HEK293 (cell line): ENCODE measurements around the gene VRK3.

Source experiments
- CTCF ChIA-PET: fragments of 350-600 bp; formaldehyde crosslinking; extraction: SDS; loops from one replicate; lab custom pipeline; 2021; ENCODE audit warnings: antibody characterized with exemption; lab: Yijun Ruan, JAX
- POLR2A ChIA-PET: fragments of 300-600 bp; formaldehyde crosslinking; extraction: SDS; loops from one replicate; lab custom pipeline; 2020; ENCODE audit warnings: antibody characterized with exemption, inconsistent platforms; lab: Yijun Ruan, JAX
- H3K27ac ChIP-seq: fragments of 200-500 bp; sonication (Bioruptor generic); 2 replicates; pipeline ENCODE4 v1.5.1; 2014; ENCODE audit warnings: low read depth, low read length, control low read depth, inconsistent platforms; ENCODE audit errors: extremely low read depth
- H3K36me3 ChIP-seq, 2 experiments: fragments of 200-500 bp in 1 of 2; sonication (Bioruptor generic) in 1 of 2; 1 replicate in 1 of 2; 2 replicates in 1 of 2; pipeline ENCODE4 v1.5.1; 2014 to 2017; ENCODE audit warnings: inconsistent platforms in 2 of 2, low read length in 2 of 2; ENCODE audit not compliant: control insufficient read depth in 2 of 2, insufficient read depth in 1 of 2
- H3K4me1 ChIP-seq: fragments of 200-500 bp; sonication (Bioruptor generic); 2 replicates; pipeline ENCODE4 v1.5.1; 2014; ENCODE audit warnings: mild to moderate bottlenecking, low read length, inconsistent platforms; ENCODE audit not compliant: control insufficient read depth, insufficient read depth
- H3K4me3 ChIP-seq: 2 replicates; pipeline ENCODE4 v1.5.1; 2011; ENCODE audit warnings: low read depth, mild to moderate bottlenecking, control low read depth, low read length, moderate library complexity
- H3K9me3 ChIP-seq: fragments of 200-500 bp; sonication (Bioruptor generic); 2 replicates; pipeline ENCODE4 v1.5.1; 2014; ENCODE audit warnings: low read depth, low read length, inconsistent platforms; ENCODE audit not compliant: control insufficient read depth, insufficient read depth
- ELK4 ChIP-seq: IDR thresholded peaks from 2 replicates; pipeline ENCODE4 v1.6.1; 2011; ENCODE audit warnings: mild to moderate bottlenecking, low read depth, low read length, borderline replicate concordance
- GLIS1 ChIP-seq: fragments of 450-650 bp; formaldehyde crosslinking; IDR thresholded peaks from 2 replicates; pipeline ENCODE4 v1.5.1; 2016; ENCODE audit warnings: missing biosample characterization, missing genetic modification characterization
- OVOL3 ChIP-seq: fragments of 450-650 bp; formaldehyde crosslinking; IDR thresholded peaks from 2 replicates; pipeline ENCODE4 v1.5.1; 2016; ENCODE audit warnings: missing biosample characterization, missing genetic modification characterization
- SCRT2 ChIP-seq: fragments of 450-650 bp; formaldehyde crosslinking; IDR thresholded peaks from 2 replicates; pipeline ENCODE4 v1.5.1; 2016; ENCODE audit warnings: missing biosample characterization, missing genetic modification characterization
- SP2 ChIP-seq: fragments of 450-650 bp; formaldehyde crosslinking; IDR thresholded peaks from 2 replicates; pipeline ENCODE4 v1.5.1; 2016; ENCODE audit warnings: missing biosample characterization, missing genetic modification characterization
- SP3 ChIP-seq: fragments of 450-650 bp; formaldehyde crosslinking; IDR thresholded peaks from 2 replicates; pipeline ENCODE4 v1.5.1; 2016; ENCODE audit warnings: missing biosample characterization, missing genetic modification characterization
- TCF7L2 ChIP-seq: IDR thresholded peaks from 2 replicates; pipeline ENCODE4 v1.6.1; 2011; ENCODE audit warnings: low read depth, mild to moderate bottlenecking, inconsistent platforms, low read length, moderate library complexity, borderline replicate concordance
- YY2 ChIP-seq: fragments of 450-650 bp; formaldehyde crosslinking; IDR thresholded peaks from 2 replicates; pipeline ENCODE4 v1.5.1; 2016; ENCODE audit warnings: missing biosample characterization, missing genetic modification characterization
- ZBTB17 ChIP-seq: fragments of 450-650 bp; formaldehyde crosslinking; IDR thresholded peaks from 2 replicates; pipeline ENCODE4 v1.5.1; 2016; ENCODE audit warnings: missing biosample characterization, missing genetic modification characterization
- ZBTB21 ChIP-seq: fragments of 450-650 bp; formaldehyde crosslinking; IDR thresholded peaks from 2 replicates; pipeline ENCODE4 v1.5.1; 2017; ENCODE audit warnings: missing biosample characterization, missing genetic modification characterization
- ZBTB26 ChIP-seq: fragments of 450-650 bp; formaldehyde crosslinking; optimal IDR thresholded peaks from 2 replicates; pipeline ENCODE3; 2016; ENCODE audit warnings: missing biosample characterization, mild to moderate bottlenecking, missing genetic modification characterization
- ZBTB8A ChIP-seq: fragments of 450-650 bp; formaldehyde crosslinking; IDR thresholded peaks from 2 replicates; pipeline ENCODE4 v1.5.1; 2016; ENCODE audit warnings: missing biosample characterization, missing genetic modification characterization
- ZIC2 ChIP-seq: fragments of 450-650 bp; formaldehyde crosslinking; IDR thresholded peaks from 2 replicates; pipeline ENCODE4 v1.5.1; 2016; ENCODE audit warnings: missing biosample characterization, missing genetic modification characterization
- ZNF10 ChIP-seq: fragments of 450-650 bp; formaldehyde crosslinking; IDR thresholded peaks from 2 replicates; pipeline ENCODE4 v1.5.1; 2017; ENCODE audit warnings: missing biosample characterization, missing genetic modification characterization
- ZNF157 ChIP-seq: fragments of 450-650 bp; formaldehyde crosslinking; IDR thresholded peaks from 2 replicates; pipeline ENCODE4 v1.5.1; 2016; ENCODE audit warnings: missing biosample characterization, missing genetic modification characterization
- ZNF18 ChIP-seq: fragments of 450-650 bp; formaldehyde crosslinking; IDR thresholded peaks from 2 replicates; pipeline ENCODE4 v1.5.1; 2016; ENCODE audit warnings: missing biosample characterization, missing genetic modification characterization
- ZNF2 ChIP-seq: fragments of 450-650 bp; formaldehyde crosslinking; IDR thresholded peaks from 2 replicates; pipeline ENCODE4 v1.5.1; 2016; ENCODE audit warnings: missing biosample characterization, missing genetic modification characterization
- ZNF335 ChIP-seq: fragments of 450-650 bp; formaldehyde crosslinking; conservative IDR thresholded peaks from 2 replicates; pipeline ENCODE4 v1.5.1; 2016; ENCODE audit warnings: missing biosample characterization, missing genetic modification characterization
- ZNF341 ChIP-seq: fragments of 450-650 bp; formaldehyde crosslinking; IDR thresholded peaks from 2 replicates; pipeline ENCODE4; 2016; ENCODE audit warnings: low read depth, missing biosample characterization, missing genetic modification characterization
- ZNF366 ChIP-seq: fragments of 450-650 bp; formaldehyde crosslinking; conservative IDR thresholded peaks from 2 replicates; pipeline ENCODE4 v1.5.1; 2016; ENCODE audit warnings: missing biosample characterization, missing genetic modification characterization
- ZNF398 ChIP-seq: fragments of 450-650 bp; formaldehyde crosslinking; IDR thresholded peaks from 2 replicates; pipeline ENCODE4 v1.5.1; 2017; ENCODE audit warnings: missing biosample characterization, missing genetic modification characterization
- ZNF404 ChIP-seq: fragments of 450-650 bp; formaldehyde crosslinking; IDR thresholded peaks from 2 replicates; pipeline ENCODE4 v1.5.1; 2017; ENCODE audit warnings: missing biosample characterization, missing genetic modification characterization
- ZNF513 ChIP-seq: fragments of 450-650 bp; IDR thresholded peaks from 2 replicates; pipeline ENCODE4 v1.5.1; 2018; ENCODE audit warnings: missing biosample characterization, missing genetic modification characterization
- ZNF548 ChIP-seq: fragments of 450-650 bp; formaldehyde crosslinking; IDR thresholded peaks from 2 replicates; pipeline ENCODE4 v1.5.1; 2016; ENCODE audit warnings: missing biosample characterization, missing genetic modification characterization
- ZNF580 ChIP-seq: fragments of 450-650 bp; formaldehyde crosslinking; IDR thresholded peaks from 2 replicates; pipeline ENCODE4 v1.5.1; 2016; ENCODE audit warnings: missing biosample characterization, missing genetic modification characterization
- ZNF658 ChIP-seq: fragments of 450-650 bp; formaldehyde crosslinking; IDR thresholded peaks from 2 replicates; pipeline ENCODE4; 2016; ENCODE audit warnings: missing biosample characterization, missing genetic modification characterization
- ZNF707 ChIP-seq: fragments of 450-650 bp; formaldehyde crosslinking; IDR thresholded peaks from 2 replicates; pipeline ENCODE4 v1.5.1; 2016; ENCODE audit warnings: missing biosample characterization, missing genetic modification characterization
- ZSCAN4 ChIP-seq: fragments of 450-650 bp; formaldehyde crosslinking; IDR thresholded peaks from 2 replicates; pipeline ENCODE4 v1.5.1; 2017; ENCODE audit warnings: missing biosample characterization, missing genetic modification characterization

VRK3 gene

GRCh38 chr19:49929611-49930482 is 95.3 kb downstream of the VRK3 start:
- H3K27ac ChIP-seq = peak overlapping the region; percentile 99
- H3K36me3 ChIP-seq = peaks cover 29 to 39% of the 10 kb centered on the region in 2 experiments
- peak overlapping the region; percentile 85 for H3K4me3 ChIP-seq
- POLR2A ChIA-PET = interaction anchor here (0.5 to 3.2 kb wide), 41 partner anchors 8 to 534 kb away, joined by 3 to 41 read pairs (median 6); partner anchors contain the start of genes AKT1S1, ALDH16A1, AP2A1 and FUZ
- CTCF ChIA-PET = interaction anchor here (0.6 to 3.6 kb wide), 8 partner anchors 9 to 67 kb away, joined by 3 to 29 read pairs (median 4); no protein-coding TSS in a partner anchor
- H3K4me1 ChIP-seq = peaks cover 9% of the 10 kb centered on the region
- H3K9me3 ChIP-seq = no peaks in the 10 kb centered on the region
- no peak for TF ChIP-seq ELK4
- TF ChIP-seq YY2 (tag by site-specific recombination) = no peak
- TF ChIP-seq ZSCAN4 (tag by site-specific recombination) = no peak
- TF ChIP-seq ZNF157 (tag by site-specific recombination) = no peak
- TF ChIP-seq SCRT2 (tag by site-specific recombination) = 0 out of 2 replicates have a peak, but pooled peaks have one; percentile 28
- TF ChIP-seq ZNF2 (tag by site-specific recombination) = peak; percentile 69
- peak; percentile 82 for TF ChIP-seq SP3 (tag by site-specific recombination)
- 0 out of 2 replicates have a peak, but pooled peaks have one; percentile 3 for TF ChIP-seq ZNF404 (tag by site-specific recombination)
- peak; percentile 60 for TF ChIP-seq ZBTB17
- peak; percentile 6; the same call in 1 of the 2 replicates for TF ChIP-seq ZIC2
- TF ChIP-seq ZBTB21 (tag by site-specific recombination) = 0 out of 2 replicates have a peak, but pooled peaks have one; percentile 10
- peak; percentile 51; the same call in 1 of the 2 replicates for TF ChIP-seq ZNF366 (tag by site-specific recombination)
- TF ChIP-seq ZNF335 = peak; percentile 97
- TF ChIP-seq ZNF548 (tag by site-specific recombination) = no peak
- TF ChIP-seq OVOL3 (tag by site-specific recombination) = peak; percentile 30; the same call in 1 of the 2 replicates
- TF ChIP-seq ZNF18 (tag by site-specific recombination) = 0 out of 2 replicates have a peak, but pooled peaks have one; percentile 8
- peak; percentile 89 for TF ChIP-seq SP2
- TF ChIP-seq ZNF10 (tag by site-specific recombination) = peak; percentile 52; the same call in 1 of the 2 replicates
- peak; percentile 85 for TF ChIP-seq ZNF580
- peak; percentile 77 for TF ChIP-seq ZNF398 (tag by site-specific recombination)
- TF ChIP-seq ZNF341 = no peak; the same call in 1 of the 2 replicates
- TF ChIP-seq ZNF513 = peak; percentile 18; the same call in 1 of the 2 replicates
- no peak for TF ChIP-seq ZNF707 (tag by site-specific recombination)
- peak; percentile 17; the same call in 1 of the 2 replicates for TF ChIP-seq GLIS1 (tag by site-specific recombination)
- TF ChIP-seq ZNF658 (tag by site-specific recombination) = peak; percentile 79; the same call in 1 of the 2 replicates
- TF ChIP-seq TCF7L2 = no peak
- peak; percentile 33; the same call in 1 of the 2 replicates for TF ChIP-seq ZBTB8A
- TF ChIP-seq ZBTB26 (tag by site-specific recombination) = peak; percentile 48
